Right atrium auricular region (tissue), 2 donors: ENCODE data around the gene ANTXR2. TPM values are rescaled to one million over a fixed set of nuclear protein-coding genes. Genes with fewer than 3 reads are reported as not detected.
"Not testable (repeated sequence)": the region's sequence is repeated elsewhere in the genome, so short reads cannot be mapped to it uniquely, and the experiment has no call there.

ENCODE experiments used
- DNase-seq: peaks from one replicate; pipeline ENCODE4 v3.0.0-alpha.2; 2019; ENCODE audit warnings: low spot score
- H3K27ac ChIP-seq, 2 donors: fragments of 200-600 bp; sonication (generic); 1 replicate in 1 of 2; 2 replicates in 1 of 2; pipeline ENCODE4 v1.5.1; 2016 to 2019
- H3K27me3 ChIP-seq, 2 donors: fragments of 200-600 bp; sonication (generic); one replicate each; pipeline versions ENCODE4 v1.5.1 to v1.6.0; 2017 to 2019
- H3K36me3 ChIP-seq: fragments of 200-600 bp; sonication (generic); one replicate; pipeline ENCODE4 v1.5.1; 2016
- H3K4me1 ChIP-seq, 2 donors: fragments of 200-600 bp; sonication (generic); one replicate each; pipeline versions ENCODE4 v1.5.1 to v1.6.0; 2017 to 2019
- H3K4me3 ChIP-seq, 2 donors: fragments of 200-600 bp; sonication (generic); 1 replicate in 1 of 2; 2 replicates in 1 of 2; pipeline ENCODE4 v1.5.1; 2017 to 2019; ENCODE audit warnings: mild to moderate bottlenecking in 1 of 2, moderate library complexity in 1 of 2
- H3K9me3 ChIP-seq, 2 donors: fragments of 200-600 bp; sonication (generic); one replicate each; pipeline ENCODE4 v1.5.1; 2019
- CTCF ChIP-seq, 2 donors: fragments of 200-600 bp; sonication (generic); IDR thresholded peaks; one replicate each; pipeline ENCODE4 v1.5.1; 2019; ENCODE audit warnings: antibody characterized with exemption in 2 of 2
- total RNA-seq, 2 donors: library from RNA; depleted of rRNA; stranded (reverse); fragments of >200 nt; gene quantifications; one replicate each; pipeline ENCODE4 v1.1.0, GENCODE V29; 2016

Gene ANTXR2
- total RNA-seq, 2 donors from 2014 or later: 24.5 to 32.8 TPM

GRCh38 chr4:79991601-79992000 is 81.4 kb downstream of the ANTXR2 start:
- TF ChIP-seq CTCF (IDR thresholded peaks at IDR 0.05): no peak
- DNase-seq: no peak
- Histone ChIP-seq H3K27me3 (no peaks in the 10 kb centered on the region), H3K27ac (no peak overlapping the region), H3K9me3 (no peaks in the 10 kb centered on the region), H3K36me3 (no peaks in the 10 kb centered on the region), H3K4me1 (peaks cover 0 to under 1% of the 10 kb centered on the region in 2 donors), H3K4me3 (no peak overlapping the region)

GRCh38 chr4:79991100-79991499 is 81.9 kb downstream of the ANTXR2 start:
- not testable (repeated sequence) for H3K36me3 ChIP-seq, H3K27ac ChIP-seq, H3K4me1 ChIP-seq, H3K9me3 ChIP-seq, H3K4me3 ChIP-seq, H3K27me3 ChIP-seq, DNase-seq

GRCh38 chr4:79987401-79987800 is 85.6 kb downstream of the ANTXR2 start:
- no peak for TF ChIP-seq CTCF (IDR thresholded peaks at IDR 0.05)
- Histone ChIP-seq H3K4me1 (no peaks in the 10 kb centered on the region), H3K27ac (no peak overlapping the region), H3K9me3 (no peaks in the 10 kb centered on the region), H3K36me3 (peaks cover 10% of the 10 kb centered on the region), H3K4me3 (no peak overlapping the region), H3K27me3 (no peaks in the 10 kb centered on the region)
- DNase-seq: no peak

GRCh38 chr4:79983431-79983830 is 89.6 kb downstream of the ANTXR2 start:
- no peaks in the 10 kb centered on the region for H3K27me3 ChIP-seq

GRCh38 chr4:79982601-79983322 is 90.3 kb downstream of the ANTXR2 start:
- no peaks in the 10 kb centered on the region for H3K27me3 ChIP-seq
- no peak overlapping the region for H3K4me3 ChIP-seq
- H3K27ac ChIP-seq: no peak overlapping the region
- DNase-seq: no peak
- no peak for TF ChIP-seq CTCF (IDR thresholded peaks at IDR 0.05)
- no peaks in the 10 kb centered on the region for H3K9me3 ChIP-seq
- H3K4me1 ChIP-seq: no peaks in the 10 kb centered on the region
- H3K36me3 ChIP-seq: peaks cover 15% of the 10 kb centered on the region

More at GRCh38 chr4:79983431-79983830, 89.6 kb downstream of the ANTXR2 start:
- no peaks in the 10 kb centered on the region for H3K9me3 ChIP-seq
- no peak for TF ChIP-seq CTCF (IDR thresholded peaks at IDR 0.05)
- H3K27ac ChIP-seq: no peak overlapping the region
- H3K4me1 ChIP-seq: no peaks in the 10 kb centered on the region
- H3K4me3 ChIP-seq: no peak overlapping the region
- peaks cover 10% of the 10 kb centered on the region for H3K36me3 ChIP-seq
- DNase-seq: no peak

GRCh38 chr4:79980448-79980847 is 92.6 kb downstream of the ANTXR2 start:
- no peak for TF ChIP-seq CTCF (IDR thresholded peaks at IDR 0.05)
- H3K36me3 ChIP-seq: peaks cover 26% of the 10 kb centered on the region
- no peak for DNase-seq

More at GRCh38 chr4:79980448-79980847, 92.6 kb downstream of the ANTXR2 start:
- Histone ChIP-seq H3K27ac (no peak overlapping the region), H3K9me3 (no peaks in the 10 kb centered on the region), H3K4me3 (no peak overlapping the region), H3K27me3 (no peaks in the 10 kb centered on the region), H3K4me1 (no peaks in the 10 kb centered on the region)
